C4-2B (cell line): ENCODE data around the gene FAAP100.

Experiments used
- CTCF ChIP-seq: fragments of 450-650 bp; conservative IDR thresholded peaks from 2 replicates; pipeline ENCODE4 v1.5.1; 2017; ENCODE audit warnings: mild to moderate bottlenecking
- ZFX ChIP-seq: fragments of 450-650 bp; IDR thresholded peaks from 2 replicates; pipeline ENCODE4 v1.6.1; 2017

DNA sequence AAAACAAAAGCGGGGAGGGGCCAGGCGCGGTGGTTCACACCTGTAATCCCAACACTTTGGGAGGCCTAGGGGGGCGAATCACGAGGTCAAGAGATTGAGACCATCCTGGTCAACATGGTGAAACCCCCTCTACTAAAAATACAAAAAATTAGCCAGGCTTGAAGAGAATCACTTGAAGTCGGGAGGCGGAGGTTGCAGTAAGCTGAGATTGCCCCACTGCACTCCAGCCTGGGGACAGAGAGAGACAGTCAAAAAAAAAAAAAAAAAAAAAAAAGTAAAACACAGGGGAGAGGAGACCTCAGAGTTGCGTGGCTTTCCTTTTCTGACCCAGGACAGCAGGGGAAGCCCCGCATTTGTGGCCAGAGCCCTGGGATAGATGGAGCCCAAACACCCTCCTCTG, 59.4 kb downstream of the FAAP100 start:
- no peak for TF ChIP-seq CTCF
- TF ChIP-seq ZFX = no peak
